ENCODE measurements around the gene RAB42. TPM values are rescaled to one million over a fixed set of nuclear protein-coding genes. Genes with fewer than 3 reads are reported as not detected.
"Not testable (repeated sequence)": the region's sequence is repeated elsewhere in the genome, so short reads cannot be mapped to it uniquely, and the experiment has no call there.

The RAB42 gene
- total RNA-seq, 4 donors from 2014 or later: 1.8 to 6.6 (median 4.6) TPM

DNA sequence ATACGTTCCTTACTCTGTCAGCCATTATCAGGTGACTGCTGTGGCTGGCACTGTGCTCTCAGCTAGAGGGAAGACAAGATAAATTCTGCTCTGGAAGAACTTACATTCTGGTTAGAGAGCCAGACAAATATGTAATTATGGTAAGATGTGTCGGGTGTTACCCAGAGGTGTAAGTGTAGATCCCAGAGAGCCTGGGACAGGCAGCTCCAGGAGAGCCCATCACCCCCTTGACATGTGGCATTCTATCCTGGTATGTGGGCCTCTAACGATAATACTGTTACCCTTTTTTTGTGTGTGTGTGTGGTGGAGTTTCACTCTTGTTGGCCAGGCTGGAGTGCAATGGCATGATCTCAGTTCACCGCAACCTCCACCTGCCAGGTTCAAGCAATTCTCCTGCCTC lies 20.2 kb upstream of the RAB42 start:
- H3K36me3 ChIP-seq: peaks cover 0 to 84% (median 0%) of the 10 kb centered on the region in 3 donors
- no peaks in the 10 kb centered on the region for H3K9me3 ChIP-seq
- no peak overlapping the region for H3K4me3 ChIP-seq
- no peaks in the 10 kb centered on the region for H3K27me3 ChIP-seq
- TF ChIP-seq POLR2A (IDR thresholded peaks at IDR 0.05) (no peak), CTCF (IDR thresholded peaks at IDR 0.05) (no peak)
- no peak overlapping the region for H3K27ac ChIP-seq
- no peaks in the 10 kb centered on the region for H3K4me1 ChIP-seq
- no peak for DNase-seq

GRCh38 chr1:28572891-28573290 lies 19.2 kb upstream of the RAB42 start:
- not testable (repeated sequence) for H3K9me3 ChIP-seq, H3K27ac ChIP-seq, H3K4me1 ChIP-seq, H3K4me3 ChIP-seq, DNase-seq, H3K27me3 ChIP-seq
- H3K36me3 ChIP-seq: peaks cover 0 to 84% (median 0%) of the 10 kb centered on the region in 3 donors

- no peak overlapping the region for H3K4me3 ChIP-seq
- no peak for TF ChIP-seq POLR2A (IDR thresholded peaks at IDR 0.05)
- no peak for TF ChIP-seq CTCF (IDR thresholded peaks at IDR 0.05)
- DNase-seq: no peak
- no peak overlapping the region for H3K27ac ChIP-seq
- H3K36me3 ChIP-seq: peaks cover 0 to 84% (median 0%) of the 10 kb centered on the region in 3 donors
- no peaks in the 10 kb centered on the region for H3K9me3 ChIP-seq
- no peaks in the 10 kb centered on the region for H3K4me1 ChIP-seq
- H3K27me3 ChIP-seq: no peaks in the 10 kb centered on the region
Measured at GRCh38 chr1:28573564-28573963, 18.5 kb upstream of the RAB42 start.

GRCh38 chr1:28577052-28577678 lies 14.9 kb upstream of the RAB42 start:
- DNase-seq: no peak
- Histone ChIP-seq H3K27me3 (no peaks in the 10 kb centered on the region), H3K4me1 (peaks cover 0 to 14% (median 3%) of the 10 kb centered on the region in 4 donors), H3K9me3 (no peaks in the 10 kb centered on the region), H3K4me3 (no peak overlapping the region), H3K36me3 (peaks cover 0 to 68% (median 0%) of the 10 kb centered on the region in 3 donors), H3K27ac (no peak overlapping the region)
- TF ChIP-seq CTCF (IDR thresholded peaks at IDR 0.05) (no peak), POLR2A (IDR thresholded peaks at IDR 0.05) (no peak)

- Histone ChIP-seq H3K9me3 (no peaks in the 10 kb centered on the region), H3K27ac (no peak overlapping the region), H3K36me3 (peaks cover 0 to 60% (median 0%) of the 10 kb centered on the region in 3 donors), H3K27me3 (no peaks in the 10 kb centered on the region), H3K4me1 (peaks cover 0 to 14% (median 3%) of the 10 kb centered on the region in 4 donors), H3K4me3 (no peak overlapping the region)
- TF ChIP-seq POLR2A (IDR thresholded peaks at IDR 0.05) (no peak), CTCF (IDR thresholded peaks at IDR 0.05) (no peak)
- DNase-seq: no peak
Measured at GRCh38 chr1:28577738-28578536, 14.1 kb upstream of the RAB42 start.

DNA sequence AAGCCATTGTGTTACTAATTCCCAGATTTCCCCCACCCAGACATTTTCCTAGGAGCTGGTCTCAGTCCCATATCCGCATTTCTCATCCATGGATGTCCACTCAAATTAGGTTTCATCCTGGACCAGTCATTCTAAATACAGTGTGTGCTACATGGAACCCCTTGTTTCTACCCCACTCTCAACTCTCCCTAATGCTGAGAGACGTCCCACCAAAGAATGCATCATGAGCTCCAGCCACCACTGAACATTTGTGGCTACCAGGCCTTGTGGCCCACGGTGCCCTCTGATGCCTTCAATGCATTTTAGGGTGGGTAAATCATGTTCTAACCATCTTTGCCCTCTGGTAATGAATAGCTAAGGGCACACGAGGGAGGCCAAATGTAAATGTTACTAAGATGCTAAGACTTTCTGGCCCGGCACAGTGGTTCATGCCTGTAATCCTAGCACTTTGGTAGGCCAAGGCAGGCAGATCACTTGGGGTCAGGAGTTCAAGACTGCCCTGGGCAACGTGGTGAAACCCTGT lies 13.3 kb upstream of the RAB42 start:
- no peak for TF ChIP-seq POLR2A (IDR thresholded peaks at IDR 0.05)
- TF ChIP-seq CTCF (IDR thresholded peaks at IDR 0.05): no peak
- Histone ChIP-seq H3K9me3 (no peaks in the 10 kb centered on the region), H3K4me3 (no peak overlapping the region), H3K27me3 (no peaks in the 10 kb centered on the region), H3K36me3 (peaks cover 0 to 52% (median 0%) of the 10 kb centered on the region in 3 donors), H3K4me1 (peaks cover 0 to 14% (median 3%) of the 10 kb centered on the region in 4 donors), H3K27ac (no peak overlapping the region)
- DNase-seq: no peak
